ENCODE data around the gene OR2T6.
"Not testable (repeated sequence)": the region's sequence is repeated elsewhere in the genome, so short reads cannot be mapped to it uniquely, and the experiment has no call there.

- not testable (repeated sequence) for TF ChIP-seq POLR2AphosphoS5, CTCF (IDR thresholded peaks at IDR 0.05)
Measured at GRCh38 chr1:248431683-248432082, 56.1 kb downstream of the OR2T6 start.
